ENCODE results near the gene FDXR.

DNA sequence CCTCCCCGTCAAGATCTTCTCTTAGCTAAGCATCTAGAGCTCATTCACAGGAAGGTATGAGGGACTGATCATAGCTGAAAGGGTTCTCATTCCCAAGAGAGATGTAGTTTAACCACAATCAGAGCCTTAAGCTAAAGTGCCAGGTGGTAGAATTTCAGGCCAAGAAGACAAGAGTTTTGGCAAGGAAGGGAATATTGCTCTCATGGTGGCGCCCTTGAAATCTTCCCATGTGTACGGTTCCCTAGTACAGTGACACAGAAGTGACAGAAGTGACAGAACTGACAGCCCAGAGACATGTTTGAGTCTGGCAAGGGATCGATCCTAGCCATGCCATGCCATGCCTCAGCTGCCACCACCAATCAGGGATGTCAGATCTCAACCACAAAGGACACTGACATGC lies 15.6 kb downstream of the FDXR start:
- no peak for TF ChIP-seq POLR2A (IDR thresholded peaks at IDR 0.05; ENCODE audit: low read depth, low read length)
- TF ChIP-seq POLR2AphosphoS5 (IDR thresholded peaks at IDR 0.05; ENCODE audit: low read depth, low read length), result no peak

Data from GM12892 (cell line).